GM12875 (cell line): ENCODE measurements around the gene SMG5.

Source experiments
- H3K4me3 ChIP-seq: one replicate; pipeline ENCODE4 v1.5.1; 2011; ENCODE audit warnings: low read depth, low read length, control low read depth
- TF ChIP-seq, protein P1 (sequence below): IDR thresholded peaks from 2 replicates; pipeline ENCODE4 v1.5.1; 2011; ENCODE audit warnings: low read depth, mild to moderate bottlenecking, control low read depth, inconsistent platforms, low read length, moderate library complexity, borderline replicate concordance; ENCODE audit not compliant: insufficient read depth

SMG5 gene

DNA sequence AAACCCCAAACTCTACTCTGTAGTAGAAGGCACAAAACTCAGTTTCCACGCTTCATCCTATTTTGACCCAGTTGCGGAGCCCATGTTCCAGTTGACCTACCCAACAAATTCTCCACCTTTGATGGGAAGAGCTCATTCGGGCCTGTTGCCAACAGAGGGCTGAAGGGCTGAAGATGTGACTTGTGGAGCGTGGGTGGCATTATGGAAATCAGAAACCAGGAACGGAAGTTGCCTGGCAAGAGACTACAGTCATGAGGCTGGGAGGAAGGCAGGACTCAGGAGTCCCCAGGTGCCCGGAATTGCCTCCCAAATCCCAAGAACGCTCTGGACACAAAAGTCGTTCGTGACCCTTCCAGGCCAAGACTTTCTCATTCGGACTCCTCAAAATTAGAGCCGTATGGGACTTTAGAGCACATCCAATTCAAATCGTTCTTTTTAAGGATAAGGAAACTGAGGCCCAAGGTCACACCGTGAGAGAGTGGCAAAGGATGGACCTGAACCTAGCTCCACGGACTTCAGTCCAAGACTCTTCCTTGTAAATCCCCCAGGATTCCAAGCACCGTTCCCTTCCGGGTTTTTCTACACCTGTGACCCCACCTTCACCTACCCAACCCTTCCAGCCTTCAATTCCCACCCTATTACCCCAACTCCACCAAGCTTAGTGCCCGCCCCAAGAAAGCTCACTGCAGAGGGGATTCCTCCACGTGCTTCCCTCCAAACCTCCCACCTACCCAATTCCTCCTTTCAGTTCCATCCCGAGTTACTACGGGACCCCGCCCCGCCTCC lies 739 bp downstream of the SMG5 start:
- H3K4me3 ChIP-seq: peak overlapping the region; percentile 91
- TF ChIP-seq, protein P1, sequence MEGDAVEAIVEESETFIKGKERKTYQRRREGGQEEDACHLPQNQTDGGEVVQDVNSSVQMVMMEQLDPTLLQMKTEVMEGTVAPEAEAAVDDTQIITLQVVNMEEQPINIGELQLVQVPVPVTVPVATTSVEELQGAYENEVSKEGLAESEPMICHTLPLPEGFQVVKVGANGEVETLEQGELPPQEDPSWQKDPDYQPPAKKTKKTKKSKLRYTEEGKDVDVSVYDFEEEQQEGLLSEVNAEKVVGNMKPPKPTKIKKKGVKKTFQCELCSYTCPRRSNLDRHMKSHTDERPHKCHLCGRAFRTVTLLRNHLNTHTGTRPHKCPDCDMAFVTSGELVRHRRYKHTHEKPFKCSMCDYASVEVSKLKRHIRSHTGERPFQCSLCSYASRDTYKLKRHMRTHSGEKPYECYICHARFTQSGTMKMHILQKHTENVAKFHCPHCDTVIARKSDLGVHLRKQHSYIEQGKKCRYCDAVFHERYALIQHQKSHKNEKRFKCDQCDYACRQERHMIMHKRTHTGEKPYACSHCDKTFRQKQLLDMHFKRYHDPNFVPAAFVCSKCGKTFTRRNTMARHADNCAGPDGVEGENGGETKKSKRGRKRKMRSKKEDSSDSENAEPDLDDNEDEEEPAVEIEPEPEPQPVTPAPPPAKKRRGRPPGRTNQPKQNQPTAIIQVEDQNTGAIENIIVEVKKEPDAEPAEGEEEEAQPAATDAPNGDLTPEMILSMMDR: no peak

DNA sequence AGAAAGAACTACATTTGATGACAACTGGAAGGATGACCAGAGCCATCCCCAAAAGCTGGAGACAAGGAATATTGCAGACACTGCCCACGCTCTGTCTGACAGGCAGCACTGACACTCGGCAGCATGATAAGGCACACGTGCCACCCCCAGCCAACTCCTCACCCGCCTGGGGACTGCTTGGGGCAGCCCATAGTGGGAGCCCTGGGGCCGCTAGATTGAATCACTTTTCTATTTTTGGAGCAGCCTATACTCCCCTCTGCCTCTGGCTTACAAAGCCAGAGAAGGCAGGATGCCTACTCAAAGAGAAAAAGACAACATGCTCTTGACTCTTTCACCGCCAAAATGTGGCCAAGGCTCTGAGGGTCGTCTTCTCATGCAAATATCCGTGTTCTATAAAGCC lies 1.3 kb downstream of the SMG5 start:
- peak overlapping the region; percentile 91 for H3K4me3 ChIP-seq
- TF ChIP-seq, protein P1: peak; percentile 26; the same call in 1 of the 2 replicates

DNA sequence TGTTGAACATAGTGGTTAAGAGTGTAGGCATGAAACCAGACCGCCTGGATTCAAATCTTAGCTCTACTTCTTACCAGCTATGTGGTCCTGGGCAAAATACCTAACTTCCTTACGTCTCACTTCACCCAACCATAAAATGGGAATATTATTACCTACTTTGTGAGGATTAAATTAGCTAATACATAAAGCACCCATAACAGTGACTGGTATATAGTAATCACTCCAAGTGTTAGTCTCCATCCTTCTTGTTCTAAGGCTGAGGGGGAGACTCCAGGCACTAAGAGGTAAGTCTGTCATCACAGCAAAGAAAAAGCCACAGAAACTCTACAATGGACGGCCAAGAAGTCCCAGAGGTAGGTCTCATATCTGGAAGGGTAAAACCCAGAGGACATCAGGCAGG lies 2.8 kb downstream of the SMG5 start:
- TF ChIP-seq, protein P1: no peak
- H3K4me3 ChIP-seq: no peak overlapping the region

DNA sequence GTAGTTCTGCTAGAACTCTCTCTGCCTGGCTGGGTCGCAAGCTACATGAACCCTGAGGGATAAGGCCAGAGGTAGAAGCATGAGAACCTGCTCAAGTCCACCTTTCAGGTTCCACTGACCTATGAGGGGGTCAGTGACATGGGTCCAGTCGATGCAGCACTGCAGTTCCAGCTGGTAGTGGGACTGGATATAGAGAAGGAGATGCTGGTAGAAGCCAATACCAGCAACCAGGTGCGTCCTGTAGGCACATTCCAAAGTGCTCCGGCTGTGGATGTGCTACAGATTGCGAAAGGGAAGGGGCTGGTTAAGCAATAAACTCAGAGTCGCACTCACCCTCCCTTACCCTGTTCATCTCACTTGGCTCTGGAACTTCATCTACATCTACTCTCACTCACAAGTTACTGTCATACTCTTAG lies 5.7 kb downstream of the SMG5 start:
- no peak overlapping the region for H3K4me3 ChIP-seq
- TF ChIP-seq, protein P1: no peak

DNA sequence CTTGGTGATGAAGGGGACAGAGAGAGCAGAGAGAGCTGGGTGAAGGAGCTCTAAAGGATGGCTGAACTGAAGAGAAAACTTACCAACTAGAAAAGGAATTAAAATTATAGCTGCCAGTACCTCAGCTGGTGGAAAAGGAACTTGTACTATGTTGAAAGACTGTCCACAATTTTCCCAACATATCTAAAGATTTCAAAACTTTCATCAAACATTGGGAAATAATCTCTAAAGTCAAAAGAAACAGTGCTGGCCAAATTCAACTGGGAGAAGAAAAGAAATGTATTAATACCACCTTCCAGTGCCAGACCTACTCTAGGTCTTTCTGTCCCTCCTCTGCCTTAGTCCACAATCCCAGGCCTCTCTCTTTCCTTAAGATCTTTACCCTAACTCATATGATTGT lies 6.1 kb downstream of the SMG5 start:
- TF ChIP-seq, protein P1: no peak
- H3K4me3 ChIP-seq: no peak overlapping the region

DNA sequence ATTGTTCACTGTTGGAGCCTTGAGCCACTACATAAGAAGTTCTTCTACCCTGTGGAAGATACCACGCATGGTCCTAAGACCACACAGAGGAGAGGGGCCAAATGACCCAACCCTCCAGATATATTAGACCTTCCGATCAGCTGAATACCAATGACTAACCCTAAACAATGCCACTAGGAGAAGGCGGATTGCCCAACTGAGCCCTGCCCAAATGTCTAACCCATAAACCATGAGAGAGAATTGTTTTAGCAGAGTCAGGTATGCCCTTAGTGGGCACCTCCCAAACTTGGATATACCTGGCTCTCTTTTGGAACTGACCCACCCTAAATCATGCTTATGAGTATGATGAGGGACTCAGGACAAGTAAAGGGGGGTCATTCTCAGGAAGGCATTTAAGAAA lies 12.3 kb downstream of the SMG5 start:
- TF ChIP-seq, protein P1: no peak

DNA sequence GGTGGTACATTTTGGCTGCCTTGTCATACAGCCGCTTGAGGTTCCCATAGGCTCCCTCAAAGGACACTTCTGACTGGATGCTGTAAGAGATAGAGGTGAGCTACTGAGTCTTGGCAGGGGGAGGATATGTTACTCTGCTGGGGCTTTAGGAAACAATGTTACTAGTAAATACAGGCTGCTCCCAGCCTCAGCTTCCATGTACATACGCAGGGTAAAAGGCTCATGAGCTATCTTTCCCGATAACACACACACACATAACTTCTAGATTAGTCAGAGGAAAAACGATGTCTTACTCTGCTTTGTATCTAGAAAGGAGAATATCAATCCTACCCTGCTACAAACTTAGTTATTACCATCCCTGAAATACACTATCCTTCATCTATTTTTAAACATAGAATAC lies 14.3 kb downstream of the SMG5 start:
- TF ChIP-seq, protein P1: no peak
- H3K4me3 ChIP-seq: no peak overlapping the region

More for the DNA sequence above, 12.3 kb downstream of the SMG5 start:
- no peak overlapping the region for H3K4me3 ChIP-seq
